Activated CD8-positive, alpha-beta T cell treated with anti-CD3 and anti-CD28 coated beads, Interleukin-2, amount 10 ng/mL, durations not matched to agents 7 days and 5 days (primary cell): Measurements from ENCODE around the gene SSRP1. TPM values are rescaled to one million over a fixed set of nuclear protein-coding genes. Genes with fewer than 3 reads are reported as not detected.

Source experiments
- ATAC-seq: fragments of 150-1000 bp; cut with Tn5 transposase; one replicate; pipeline ENCODE4 v1.10.0; 2021; ENCODE audit warnings: moderate library complexity
- CTCF ChIA-PET: fragments of 350-600 bp; sonication (Branson Sonifier 250); formaldehyde crosslinking; loops from one replicate; lab custom pipeline; 2021; ENCODE audit warnings: antibody characterized with exemption; lab: Charles Lee
- POLR2A ChIA-PET: fragments of 350-600 bp; sonication (Branson Sonifier 250); formaldehyde crosslinking; loops from one replicate; lab custom pipeline; 2021; ENCODE audit warnings: antibody characterized with exemption; lab: Charles Lee
- DNase-seq: peaks from one replicate; pipeline ENCODE4 v3.0.0-alpha.2; 2020
- H3K27ac Mint-ChIP-seq: one replicate; pipeline ENCODE4 v1.8.0; 2021; ENCODE audit warnings: mild to moderate bottlenecking, mixed read lengths
- H3K27me3 Mint-ChIP-seq: one replicate; pipeline ENCODE4 v1.8.0; 2021; ENCODE audit warnings: low read depth, mixed read lengths
- H3K36me3 Mint-ChIP-seq: one replicate; pipeline ENCODE4 v1.8.0; 2021; ENCODE audit warnings: low read depth, mixed read lengths
- H3K4me1 Mint-ChIP-seq: one replicate; pipeline ENCODE4 v1.8.0; 2021; ENCODE audit warnings: low read depth, mixed read lengths
- H3K4me3 Mint-ChIP-seq: one replicate; pipeline ENCODE4 v1.8.0; 2021; ENCODE audit warnings: mild to moderate bottlenecking, mixed read lengths
- H3K9me3 Mint-ChIP-seq: one replicate; pipeline ENCODE4 v1.8.0; 2022; ENCODE audit warnings: mixed read lengths; ENCODE audit not compliant: insufficient read depth
- total RNA-seq, 2 experiments: library from RNA; stranded (reverse); gene quantifications; one replicate each; pipeline ENCODE4 v1.2.3, GENCODE V29; 2021

SSRP1 gene
- total RNA-seq: 100 to 1,000 TPM; 185 to 191 TPM

GRCh38 chr11:57335343-57336110 lies at the start of gene SSRP1:
Gene SSRP1 (minus strand): TSS chr11:57335892. CDS start chr11:57335121, 771 bp downstream.
- Mint-ChIP-seq H3K4me1 (peaks cover 39% of the 10 kb centered on the region), H3K27ac (peak within 1 kb of the TSS; percentile 99), H3K27me3 (peaks cover 7% of the 10 kb centered on the region), H3K36me3 (peaks cover 41% of the 10 kb centered on the region), H3K9me3 (no peaks in the 10 kb centered on the region), H3K4me3 (peak within 1 kb of the TSS; percentile 92)
- CTCF ChIA-PET: interaction anchor here (1.0 to 2.9 kb wide), 5 partner anchors 10 to 192 kb away, joined by 3 to 19 read pairs (median 5); partner anchors contain the start of genes SLC43A1 and TNKS1BP1
- peak; percentile 96 for ATAC-seq
- POLR2A ChIA-PET: interaction anchor here (0.8 to 3.5 kb wide), 6 partner anchors 10 to 406 kb away, joined by 3 to 55 read pairs (median 6); partner anchors contain the start of genes SELENOH and TNKS1BP1
- peak; percentile 90 for DNase-seq

GRCh38 chr11:57380975-57381374 lies 45.3 kb upstream of the SSRP1 start, which contains the start of gene PRG3:
Gene PRG3 (minus strand): TSS chr11:57381150. CDS start chr11:57380708, 442 bp downstream.
- ATAC-seq: no peak
- no peak for DNase-seq
- POLR2A ChIA-PET: no interaction called here
- CTCF ChIA-PET: no interaction called here
- no peaks in the 10 kb centered on the region for H3K9me3 Mint-ChIP-seq
- no peak within 1 kb of the TSS for H3K27ac Mint-ChIP-seq
- H3K27me3 Mint-ChIP-seq: peaks cover 11% of the 10 kb centered on the region
- H3K4me3 Mint-ChIP-seq: no peak within 1 kb of the TSS
- no peaks in the 10 kb centered on the region for H3K36me3 Mint-ChIP-seq
- no peaks in the 10 kb centered on the region for H3K4me1 Mint-ChIP-seq

- peak; percentile 21 for DNase-seq
- ATAC-seq: no peak
- H3K27me3 Mint-ChIP-seq: peaks cover 11% of the 10 kb centered on the region
- H3K36me3 Mint-ChIP-seq: no peaks in the 10 kb centered on the region
- no peak overlapping the region for H3K4me3 Mint-ChIP-seq
- no peaks in the 10 kb centered on the region for H3K9me3 Mint-ChIP-seq
- ChIA-PET CTCF (no interaction called here), POLR2A (no interaction called here)
- H3K4me1 Mint-ChIP-seq: no peaks in the 10 kb centered on the region
- no peak overlapping the region for H3K27ac Mint-ChIP-seq
Observed at GRCh38 chr11:57379732-57380131, 44.0 kb upstream of the SSRP1 start.

GRCh38 chr11:57378186-57378585 lies 42.5 kb upstream of the SSRP1 start:
- ChIA-PET CTCF (interaction anchor here (1.1 kb wide), 1 partner anchor 32 kb away, joined by 3 read pairs; no protein-coding TSS in a partner anchor), POLR2A (no interaction called here)
- no peak for ATAC-seq
- DNase-seq: no peak
- Mint-ChIP-seq H3K36me3 (no peaks in the 10 kb centered on the region), H3K4me3 (no peak overlapping the region), H3K9me3 (no peaks in the 10 kb centered on the region), H3K27ac (no peak overlapping the region), H3K4me1 (no peaks in the 10 kb centered on the region), H3K27me3 (peaks cover 5% of the 10 kb centered on the region)

GRCh38 chr11:57377107-57377506 lies 41.4 kb upstream of the SSRP1 start:
- Mint-ChIP-seq H3K27ac (no peak overlapping the region), H3K36me3 (no peaks in the 10 kb centered on the region), H3K9me3 (no peaks in the 10 kb centered on the region), H3K4me3 (no peak overlapping the region), H3K4me1 (no peaks in the 10 kb centered on the region), H3K27me3 (peaks cover 5% of the 10 kb centered on the region)
- CTCF ChIA-PET: no interaction called here
- DNase-seq (no peak), ATAC-seq (no peak)
- POLR2A ChIA-PET: interaction anchor here (0.7 kb wide), 1 partner anchor 267 kb away, joined by 3 read pairs; no protein-coding TSS in a partner anchor

GRCh38 chr11:57376095-57377090 lies 40.7 kb upstream of the SSRP1 start:
- POLR2A ChIA-PET: interaction anchor here (0.7 kb wide), 1 partner anchor 268 kb away, joined by 3 read pairs; no protein-coding TSS in a partner anchor
- no peaks in the 10 kb centered on the region for H3K36me3 Mint-ChIP-seq
- H3K4me1 Mint-ChIP-seq: no peaks in the 10 kb centered on the region
- no peak for DNase-seq
- no peak for ATAC-seq
- CTCF ChIA-PET: no interaction called here
- H3K4me3 Mint-ChIP-seq: no peak overlapping the region
- peaks cover 5% of the 10 kb centered on the region for H3K27me3 Mint-ChIP-seq
- H3K9me3 Mint-ChIP-seq: no peaks in the 10 kb centered on the region
- H3K27ac Mint-ChIP-seq: no peak overlapping the region

- POLR2A ChIA-PET: no interaction called here
Observed at GRCh38 chr11:57375490-57375889, 39.8 kb upstream of the SSRP1 start.

GRCh38 chr11:57374966-57375365 lies 39.3 kb upstream of the SSRP1 start:
- ATAC-seq (no peak), DNase-seq (no peak)
- H3K4me3 Mint-ChIP-seq: no peak overlapping the region
- H3K27ac Mint-ChIP-seq: no peak overlapping the region
- H3K4me1 Mint-ChIP-seq: no peaks in the 10 kb centered on the region
- CTCF ChIA-PET: no interaction called here
- H3K9me3 Mint-ChIP-seq: no peaks in the 10 kb centered on the region
- no peaks in the 10 kb centered on the region for H3K36me3 Mint-ChIP-seq
- H3K27me3 Mint-ChIP-seq: peaks cover 3% of the 10 kb centered on the region
- POLR2A ChIA-PET: no interaction called here

More at GRCh38 chr11:57375490-57375889, 39.8 kb upstream of the SSRP1 start:
- Mint-ChIP-seq H3K4me3 (no peak overlapping the region), H3K27ac (no peak overlapping the region), H3K36me3 (no peaks in the 10 kb centered on the region), H3K9me3 (no peaks in the 10 kb centered on the region), H3K4me1 (no peaks in the 10 kb centered on the region), H3K27me3 (peaks cover 5% of the 10 kb centered on the region)
- ATAC-seq: no peak
- DNase-seq: no peak
- CTCF ChIA-PET: no interaction called here

GRCh38 chr11:57373146-57373545 lies 37.5 kb upstream of the SSRP1 start:
- Mint-ChIP-seq H3K4me1 (no peaks in the 10 kb centered on the region), H3K36me3 (no peaks in the 10 kb centered on the region), H3K9me3 (no peaks in the 10 kb centered on the region), H3K4me3 (no peak overlapping the region), H3K27ac (no peak overlapping the region), H3K27me3 (peaks cover 3% of the 10 kb centered on the region)
- POLR2A ChIA-PET: no interaction called here
- DNase-seq (no peak), ATAC-seq (no peak)
- CTCF ChIA-PET: interaction anchor here (1.1 kb wide), 1 partner anchor 120 kb away, joined by 3 read pairs; no protein-coding TSS in a partner anchor

- Mint-ChIP-seq H3K4me1 (no peaks in the 10 kb centered on the region), H3K27me3 (no peaks in the 10 kb centered on the region), H3K36me3 (no peaks in the 10 kb centered on the region), H3K27ac (no peak overlapping the region), H3K9me3 (no peaks in the 10 kb centered on the region), H3K4me3 (no peak overlapping the region)
- no peak for DNase-seq
- ChIA-PET CTCF (no interaction called here), POLR2A (no interaction called here)
- ATAC-seq: no peak
Observed at GRCh38 chr11:57370941-57371340, 35.2 kb upstream of the SSRP1 start.

GRCh38 chr11:57370251-57370650 lies 34.6 kb upstream of the SSRP1 start:
- Mint-ChIP-seq H3K4me1 (no peaks in the 10 kb centered on the region), H3K4me3 (no peak overlapping the region), H3K27me3 (no peaks in the 10 kb centered on the region), H3K9me3 (no peaks in the 10 kb centered on the region), H3K27ac (no peak overlapping the region), H3K36me3 (no peaks in the 10 kb centered on the region)
- DNase-seq (no peak), ATAC-seq (no peak)
- ChIA-PET POLR2A (no interaction called here), CTCF (no interaction called here)
